Neural crest cell (in vitro differentiated cells): Measurements from ENCODE around the gene CASTOR1. TPM values are rescaled to one million over a fixed set of nuclear protein-coding genes. Genes with fewer than 3 reads are reported as not detected.

Experiments
- DNase-seq: peaks from one replicate; pipeline ENCODE4 v3.0.0; 2021; ENCODE audit warnings: low read depth, mixed read lengths, low spot score
- H3K27ac Mint-ChIP-seq: one replicate; pipeline ENCODE4 v1.8.0; 2021; ENCODE audit warnings: mild to moderate bottlenecking, mixed read lengths; ENCODE audit not compliant: unreplicated experiment
- H3K27me3 Mint-ChIP-seq: 2 replicates; pipeline ENCODE4 v1.8.0; 2021; ENCODE audit warnings: low read depth, mild to moderate bottlenecking, mixed read lengths
- H3K36me3 Mint-ChIP-seq: 2 replicates; pipeline ENCODE4 v1.8.0; 2021; ENCODE audit warnings: low read depth, mild to moderate bottlenecking, mixed read lengths
- H3K4me1 Mint-ChIP-seq: 2 replicates; pipeline ENCODE4 v1.8.0; 2021; ENCODE audit warnings: mixed read lengths
- H3K4me3 Mint-ChIP-seq: one replicate; pipeline ENCODE4 v1.8.0; 2021; ENCODE audit warnings: mild to moderate bottlenecking, mixed read lengths
- H3K9me3 Mint-ChIP-seq: 2 replicates; pipeline ENCODE4 v1.8.0; 2021; ENCODE audit warnings: mixed read lengths
- total RNA-seq: library from RNA; stranded (reverse); gene quantifications from 2 replicates; pipeline ENCODE4 v1.2.1, GENCODE V29; 2021
- TF ChIP-seq, protein P1 (sequence below): fragments of 200-600 bp; sonication (generic); conservative IDR thresholded peaks from 2 replicates; pipeline ENCODE4 v1.5.0; 2021; ENCODE audit warnings: antibody characterized with exemption, mild to moderate bottlenecking

CASTOR1 gene
- total RNA-seq, 1 donor from 2014 or later: 6.2 TPM

GRCh38 chr22:30268331-30268730 is 21.0 kb downstream of the CASTOR1 start:
- H3K27me3 Mint-ChIP-seq: no peaks in the 10 kb centered on the region
- no peak overlapping the region for H3K27ac Mint-ChIP-seq
- TF ChIP-seq, protein P1, sequence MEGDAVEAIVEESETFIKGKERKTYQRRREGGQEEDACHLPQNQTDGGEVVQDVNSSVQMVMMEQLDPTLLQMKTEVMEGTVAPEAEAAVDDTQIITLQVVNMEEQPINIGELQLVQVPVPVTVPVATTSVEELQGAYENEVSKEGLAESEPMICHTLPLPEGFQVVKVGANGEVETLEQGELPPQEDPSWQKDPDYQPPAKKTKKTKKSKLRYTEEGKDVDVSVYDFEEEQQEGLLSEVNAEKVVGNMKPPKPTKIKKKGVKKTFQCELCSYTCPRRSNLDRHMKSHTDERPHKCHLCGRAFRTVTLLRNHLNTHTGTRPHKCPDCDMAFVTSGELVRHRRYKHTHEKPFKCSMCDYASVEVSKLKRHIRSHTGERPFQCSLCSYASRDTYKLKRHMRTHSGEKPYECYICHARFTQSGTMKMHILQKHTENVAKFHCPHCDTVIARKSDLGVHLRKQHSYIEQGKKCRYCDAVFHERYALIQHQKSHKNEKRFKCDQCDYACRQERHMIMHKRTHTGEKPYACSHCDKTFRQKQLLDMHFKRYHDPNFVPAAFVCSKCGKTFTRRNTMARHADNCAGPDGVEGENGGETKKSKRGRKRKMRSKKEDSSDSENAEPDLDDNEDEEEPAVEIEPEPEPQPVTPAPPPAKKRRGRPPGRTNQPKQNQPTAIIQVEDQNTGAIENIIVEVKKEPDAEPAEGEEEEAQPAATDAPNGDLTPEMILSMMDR: no peak
- no peak overlapping the region for H3K4me3 Mint-ChIP-seq
- no peaks in the 10 kb centered on the region for H3K4me1 Mint-ChIP-seq
- no peaks in the 10 kb centered on the region for H3K9me3 Mint-ChIP-seq
- no peak for DNase-seq
- no peaks in the 10 kb centered on the region for H3K36me3 Mint-ChIP-seq

- Mint-ChIP-seq H3K4me1 (peaks cover 5% of the 10 kb centered on the region), H3K9me3 (no peaks in the 10 kb centered on the region), H3K27ac (no peak overlapping the region)
Observed at GRCh38 chr22:30267382-30268302, 21.7 kb downstream of the CASTOR1 start.

DNA sequence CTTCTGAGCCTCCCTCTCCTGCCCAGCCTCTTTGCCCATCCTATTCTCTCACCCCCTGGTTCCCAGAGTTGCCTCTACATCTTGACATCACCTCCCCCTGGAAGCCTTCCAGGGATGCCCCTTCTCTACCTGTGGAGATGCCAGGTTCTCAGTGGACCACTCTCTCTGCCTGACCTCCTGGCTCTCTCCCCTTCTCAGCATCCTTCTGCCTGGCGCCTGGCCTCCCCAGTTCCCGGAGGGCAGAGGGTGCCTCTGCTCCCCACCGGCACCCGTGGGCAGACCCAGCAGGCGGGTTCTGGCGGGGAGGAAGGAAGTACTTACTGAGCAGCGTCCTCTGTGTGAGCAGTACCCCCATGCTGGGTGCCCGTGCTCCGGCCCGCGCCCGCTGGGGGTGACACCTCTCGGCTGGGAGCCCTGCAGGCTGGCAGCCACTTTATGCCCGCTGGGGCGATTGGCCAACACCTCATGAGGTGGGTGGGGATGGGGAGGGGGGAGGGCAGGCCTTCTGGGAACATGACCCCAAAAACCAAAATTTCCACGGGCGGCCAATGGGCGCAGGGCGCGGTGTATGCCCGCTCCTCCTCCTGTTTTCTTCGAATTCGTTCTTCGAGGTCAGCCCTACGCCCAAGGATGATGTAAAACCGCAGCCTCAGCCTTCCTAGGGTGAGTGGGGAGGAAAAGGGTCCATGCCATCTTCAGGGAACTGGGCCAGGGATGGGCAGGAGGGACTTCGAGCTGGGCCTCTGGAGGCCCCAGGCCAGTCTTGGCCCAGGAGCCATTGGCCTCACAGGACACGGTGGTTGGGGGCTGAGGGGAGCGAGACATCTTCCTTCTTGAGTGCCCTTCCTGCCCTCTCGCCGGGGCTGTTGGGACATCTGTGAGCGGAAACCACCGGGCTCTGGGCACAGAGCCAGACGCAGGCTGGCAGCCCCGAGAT is 22.6 kb downstream of the CASTOR1 start, which contains the start of gene OSM:
Gene OSM, minus strand, starts transcription at position 407 of the 937 bp plus-strand sequence. Its CDS starts 52 bp downstream, at position 355.
- no peak within 1 kb of the TSS for H3K4me3 Mint-ChIP-seq
- TF ChIP-seq, protein P1: no peak
- no peak within 1 kb of the TSS for H3K27ac Mint-ChIP-seq
- no peaks in the 10 kb centered on the region for H3K9me3 Mint-ChIP-seq
- no peaks in the 10 kb centered on the region for H3K27me3 Mint-ChIP-seq
- peaks cover 5% of the 10 kb centered on the region for H3K4me1 Mint-ChIP-seq
- H3K36me3 Mint-ChIP-seq: no peaks in the 10 kb centered on the region
- no peak for DNase-seq

More at GRCh38 chr22:30267382-30268302, 21.7 kb downstream of the CASTOR1 start:
- TF ChIP-seq, protein P1: no peak
- no peak overlapping the region for H3K4me3 Mint-ChIP-seq
- DNase-seq: no peak
- no peaks in the 10 kb centered on the region for H3K36me3 Mint-ChIP-seq
- no peaks in the 10 kb centered on the region for H3K27me3 Mint-ChIP-seq

DNA sequence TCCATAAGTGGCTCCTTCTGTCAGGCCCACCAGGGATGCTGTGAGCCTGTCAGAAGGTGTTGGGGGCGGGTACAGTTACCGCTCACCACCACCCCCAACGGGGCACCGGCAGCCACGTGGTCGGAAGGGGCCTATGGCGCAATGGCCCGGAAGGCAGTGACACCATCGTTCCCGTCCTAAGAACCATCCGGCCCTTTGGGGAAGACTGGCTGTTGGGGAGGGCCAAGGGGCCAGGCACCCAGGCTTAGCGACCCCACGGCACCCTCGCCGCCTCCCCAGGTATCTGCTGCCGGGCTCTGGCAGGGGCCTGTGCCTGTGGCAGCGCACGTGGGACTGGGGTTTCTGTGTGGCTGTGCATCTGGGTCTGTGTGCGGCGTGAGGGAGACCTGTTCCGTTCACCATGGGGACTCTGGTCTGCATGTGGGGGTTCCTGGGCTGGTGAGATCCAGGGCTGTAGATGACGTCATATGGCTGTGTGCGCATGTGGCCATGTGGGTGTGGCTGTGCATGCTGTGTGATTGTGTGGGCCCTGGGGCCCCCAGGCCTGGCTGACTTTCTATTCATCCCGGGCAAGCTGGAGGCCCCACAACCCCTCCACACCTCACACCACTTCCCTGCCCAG is 23.4 kb downstream of the CASTOR1 start:
- Mint-ChIP-seq H3K9me3 (no peaks in the 10 kb centered on the region), H3K4me3 (no peak overlapping the region), H3K4me1 (peaks cover 5% of the 10 kb centered on the region), H3K27me3 (no peaks in the 10 kb centered on the region), H3K27ac (no peak overlapping the region), H3K36me3 (no peaks in the 10 kb centered on the region)
- TF ChIP-seq, protein P1: no peak
- no peak for DNase-seq

- Mint-ChIP-seq H3K4me3 (no peak overlapping the region), H3K36me3 (no peaks in the 10 kb centered on the region), H3K27ac (no peak overlapping the region), H3K9me3 (no peaks in the 10 kb centered on the region), H3K27me3 (no peaks in the 10 kb centered on the region), H3K4me1 (peaks cover 5% of the 10 kb centered on the region)
- TF ChIP-seq, protein P1: no peak
- no peak for DNase-seq
Observed at GRCh38 chr22:30265131-30265720, 24.1 kb downstream of the CASTOR1 start.
